MG63 (cell line): ENCODE results near the gene NRIP2. TPM values are rescaled to one million over a fixed set of nuclear protein-coding genes. Genes with fewer than 3 reads are reported as not detected.

Source experiments
- total RNA-seq: library from RNA; depleted of rRNA; stranded (reverse); fragments of >200 nt; shearing (Covaris generic); gene quantifications from 2 replicates; pipeline ENCODE4 v1.2.3, GENCODE V29; 2014; ENCODE audit warnings: low replicate concordance; rRNA removed

The NRIP2 gene
- total RNA-seq, 1 experiment from 2014 or later = not detected

Other genes starting within 250 kb of the NRIP2 start
- gene FKBP4, start 40.1 kb downstream of the NRIP2 start, total RNA-seq = 94.6 and 105 TPM in 2 replicates
- 12.5 and 14.6 TPM in 2 replicates for gene ITFG2, start 22.4 kb downstream of the NRIP2 start, total RNA-seq
- not detected in 2 replicates for gene TEX52, start 22.0 kb upstream of the NRIP2 start, total RNA-seq
- 24.5 and 30.9 TPM in 2 replicates for gene FOXM1, start 42.1 kb upstream of the NRIP2 start, total RNA-seq
- 51.2 and 52.8 TPM in 2 replicates for gene RHNO1, start 42.2 kb upstream of the NRIP2 start, total RNA-seq
- 20.3 and 21.1 TPM in 2 replicates for gene TULP3, start 55.9 kb upstream of the NRIP2 start, total RNA-seq
- gene TEAD4, start 124.4 kb upstream of the NRIP2 start, total RNA-seq = 3.3 and 30.8 TPM in 2 replicates
- 25.8 and 31.0 TPM in 2 replicates for gene TSPAN9, start 242.3 kb upstream of the NRIP2 start, total RNA-seq